ENCODE data around the gene TSPAN33.

GRCh38 chr7:129189661-129190310 lies 45.3 kb downstream of the TSPAN33 start:
- TF ChIP-seq CTCF (optimal IDR thresholded peaks at IDR 0.05 in 1 of 3, IDR thresholded peaks at IDR 0.05 in 1 of 3, conservative IDR thresholded peaks at IDR 0.05 in 1 of 3; ENCODE audit: extremely low read depth in 1 of 3, insufficient read depth in 2 of 3, low read length in 3 of 3) = no peak
- TF ChIP-seq EZH2 (IDR thresholded peaks at IDR 0.05; ENCODE audit: low read length) = no peak

Data from keratinocyte (primary cell).